AG08395 (cell line): ENCODE results near the gene CSF1R.

ENCODE experiments used
- DNase-seq: peaks from one replicate; pipeline ENCODE4 v3.0.0; 2012; ENCODE audit warnings: mixed read lengths, low spot score

CSF1R gene

DNA sequence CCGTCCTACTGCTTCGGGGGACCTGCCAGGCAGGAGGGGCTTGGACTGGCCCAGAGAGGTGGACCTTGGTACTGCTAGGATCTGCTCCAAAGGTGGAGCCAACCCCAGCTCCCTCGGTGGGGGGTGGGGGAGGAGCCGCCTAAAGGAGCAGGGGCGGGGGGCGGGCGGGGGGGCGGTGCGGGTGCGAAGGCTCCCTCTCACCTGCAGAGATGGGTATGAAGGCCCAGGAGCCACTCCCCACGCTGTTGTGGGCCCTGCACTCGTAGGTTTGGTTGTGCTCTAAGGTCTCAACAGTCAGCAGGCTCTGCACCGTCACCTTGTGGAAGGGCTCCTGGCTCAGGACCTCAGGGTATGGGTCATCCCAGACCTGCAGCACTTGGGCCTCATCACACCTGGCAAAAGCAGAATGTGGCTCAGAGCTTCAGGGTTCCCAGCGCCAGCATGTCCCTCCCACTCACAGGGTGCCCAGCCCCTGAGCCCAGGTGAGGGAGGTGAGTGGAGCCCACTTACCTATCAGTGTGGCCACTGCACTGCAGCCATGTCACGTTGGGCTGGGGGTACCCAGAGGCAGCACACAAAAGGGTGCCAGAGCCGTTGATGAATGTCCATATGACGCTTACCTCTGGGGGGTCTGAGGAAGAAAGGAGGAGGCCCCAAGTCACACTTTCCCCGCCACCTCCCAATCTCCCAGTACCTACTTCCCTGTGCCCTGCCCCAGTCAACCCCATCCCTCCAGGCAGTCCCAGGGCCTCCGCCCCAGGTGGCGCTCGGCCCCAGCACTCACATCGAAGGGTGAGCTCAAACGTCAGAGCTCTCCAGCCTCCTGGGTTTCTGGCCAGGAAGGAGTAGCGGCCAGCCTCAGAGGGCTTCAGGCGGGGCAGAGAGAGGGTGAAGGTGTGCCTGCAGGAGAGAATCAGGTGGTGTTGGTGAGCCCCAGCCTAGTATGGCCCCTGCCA is 16.4 kb downstream of the CSF1R start:
- no peak for DNase-seq

DNA sequence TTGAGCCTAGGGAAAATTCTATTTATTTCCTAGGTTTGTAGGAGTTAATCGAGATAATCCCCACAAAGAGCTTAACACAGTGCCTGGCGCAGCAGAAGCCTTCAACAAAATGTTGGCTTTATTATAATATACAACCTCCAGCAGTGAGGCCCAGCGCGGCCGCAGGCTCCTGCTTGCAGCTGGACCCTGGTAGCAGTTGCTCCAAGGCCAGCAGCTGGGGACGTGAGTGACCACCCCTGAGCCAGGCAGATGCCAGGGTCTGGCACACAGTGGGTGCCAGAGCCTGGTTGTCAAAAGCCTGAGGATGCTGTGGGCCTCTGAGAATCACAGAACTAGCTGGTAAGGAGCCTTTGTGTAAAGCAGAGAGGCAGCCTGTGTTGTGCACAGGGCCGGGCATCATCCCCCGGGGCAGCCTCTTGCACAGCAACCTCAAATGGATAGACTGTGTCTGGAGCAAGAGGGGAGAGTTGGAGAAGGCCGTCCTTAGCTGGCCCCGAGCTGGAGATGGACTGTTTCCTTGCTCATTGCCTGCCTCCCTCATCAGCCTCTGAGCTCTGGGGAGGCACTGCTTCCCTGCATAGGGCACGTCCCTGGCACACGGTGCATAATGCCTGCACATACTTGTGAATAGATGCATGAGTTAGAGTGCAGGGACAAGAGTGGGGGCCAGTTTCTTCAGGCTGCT is 17.3 kb downstream of the CSF1R start:
- DNase-seq = no peak

DNA sequence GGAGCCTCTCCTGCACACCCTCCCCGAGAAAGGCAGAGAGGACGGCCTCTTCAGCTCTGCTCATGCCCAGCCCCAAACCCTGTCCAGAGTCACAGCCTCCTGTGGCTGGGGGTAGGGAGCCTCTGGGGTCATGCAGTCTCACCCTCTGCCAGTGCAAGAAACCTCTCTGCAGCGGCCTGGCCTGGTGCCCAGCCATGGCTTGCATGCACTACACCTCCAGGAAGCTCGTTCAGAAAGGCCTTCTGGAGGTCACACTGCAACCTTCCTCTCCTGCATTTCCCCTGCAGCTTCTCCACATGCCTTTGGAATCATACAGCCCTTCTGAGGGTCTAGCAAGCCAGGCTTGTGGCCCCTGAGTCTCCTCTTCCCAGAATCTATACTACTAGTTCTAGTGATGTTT is 17.9 kb downstream of the CSF1R start:
- no peak for DNase-seq

GRCh38 chr5:150068071-150068470 is 18.3 kb downstream of the CSF1R start:
- DNase-seq = no peak

DNA sequence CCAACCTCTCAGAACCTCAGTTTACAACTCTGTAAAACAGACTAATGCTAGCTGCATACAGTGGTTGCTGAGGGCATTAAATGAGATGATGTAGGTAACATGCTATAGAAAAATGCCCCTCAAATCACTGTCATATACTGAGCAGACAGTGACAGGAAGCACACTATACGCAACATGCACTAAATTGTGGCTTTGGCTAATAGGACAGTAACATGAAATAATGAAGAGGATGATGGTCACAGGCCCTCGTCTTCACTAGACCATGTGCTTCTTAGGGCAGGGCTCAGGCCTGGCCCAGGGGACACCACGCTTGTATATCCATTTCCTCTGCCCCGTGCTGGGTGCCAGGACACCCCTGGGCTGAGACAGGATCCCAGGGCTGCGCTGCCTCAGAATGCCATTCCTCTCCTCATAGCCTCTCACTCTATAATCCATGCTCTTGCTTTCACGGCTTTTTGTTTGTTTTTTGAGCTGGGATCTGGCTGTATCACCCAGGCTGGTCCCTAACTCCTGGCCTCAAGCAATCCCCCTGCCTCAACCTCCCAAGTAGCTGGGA is 18.9 kb downstream of the CSF1R start:
- DNase-seq = no peak

- peak; percentile 81 for DNase-seq
Measured at GRCh38 chr5:150066901-150067396, 19.4 kb downstream of the CSF1R start.

DNA sequence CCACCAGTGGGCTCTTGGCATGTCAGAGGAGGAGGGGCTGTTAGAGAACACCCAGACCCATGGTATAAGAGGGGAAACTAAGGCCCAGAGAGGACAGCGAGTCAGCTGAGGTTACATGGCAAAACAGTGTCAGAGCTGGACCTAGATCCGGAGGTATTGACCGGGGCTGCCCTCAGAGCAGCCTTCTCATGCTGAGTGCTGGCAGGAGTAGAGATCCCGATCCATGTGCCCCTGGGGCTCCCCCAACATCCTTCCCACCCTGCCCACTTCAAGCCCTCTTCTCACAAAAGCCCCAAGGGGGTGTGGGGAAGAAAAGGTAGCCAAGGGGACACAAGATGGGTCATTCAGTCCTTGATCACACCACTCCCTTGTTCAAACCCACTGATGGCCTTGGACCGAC is 19.9 kb downstream of the CSF1R start:
- no peak for DNase-seq

DNA sequence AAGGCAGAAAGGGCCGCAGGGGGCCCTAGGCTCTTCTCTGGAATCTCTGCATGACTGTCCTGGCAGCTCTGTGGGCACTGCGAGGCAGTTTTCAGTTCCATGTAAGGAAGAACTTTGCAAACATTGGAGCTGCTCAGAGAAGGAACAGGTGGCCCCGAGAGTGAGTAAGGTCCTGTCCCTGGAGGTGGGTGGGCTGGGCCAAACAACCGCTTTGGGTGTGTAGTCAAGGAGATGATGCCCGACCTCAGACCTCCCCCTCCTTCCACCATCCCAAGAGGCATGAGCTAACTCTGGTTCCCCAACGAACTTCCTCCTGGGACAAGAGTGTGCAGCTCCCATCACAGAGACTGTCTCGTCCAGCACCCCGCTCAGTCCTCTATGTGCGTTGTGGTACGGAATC is 20.5 kb downstream of the CSF1R start:
- no peak for DNase-seq

DNA sequence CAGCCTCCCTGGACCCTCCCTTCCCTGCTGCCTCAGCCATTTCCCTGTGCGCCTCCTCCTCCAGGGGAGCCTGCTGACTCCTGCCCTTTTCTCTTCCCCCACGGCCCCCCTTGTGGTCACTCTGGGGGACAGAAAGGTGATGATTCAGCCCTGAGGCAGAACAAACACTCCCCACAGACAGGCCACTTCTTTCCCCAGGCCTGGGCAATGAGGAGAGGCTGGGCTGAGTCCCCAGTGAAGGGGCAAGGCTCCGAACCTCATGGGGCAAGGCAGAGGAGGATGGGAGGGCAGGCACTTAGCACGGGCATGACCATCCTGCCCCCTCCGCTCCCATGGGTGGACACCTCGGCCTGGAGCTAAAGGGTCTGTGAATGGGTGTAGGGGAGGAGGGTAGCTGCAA is 21.0 kb downstream of the CSF1R start:
- peak; percentile 65 for DNase-seq

GRCh38 chr5:150064681-150065220 is 21.6 kb downstream of the CSF1R start:
- DNase-seq = no peak

GRCh38 chr5:150063638-150064037 is 22.7 kb downstream of the CSF1R start:
- DNase-seq = no peak

- DNase-seq = no peak
Measured at GRCh38 chr5:150062216-150062922, 24.0 kb downstream of the CSF1R start.

GRCh38 chr5:150061538-150061995 is 24.8 kb downstream of the CSF1R start:
- no peak for DNase-seq

DNA sequence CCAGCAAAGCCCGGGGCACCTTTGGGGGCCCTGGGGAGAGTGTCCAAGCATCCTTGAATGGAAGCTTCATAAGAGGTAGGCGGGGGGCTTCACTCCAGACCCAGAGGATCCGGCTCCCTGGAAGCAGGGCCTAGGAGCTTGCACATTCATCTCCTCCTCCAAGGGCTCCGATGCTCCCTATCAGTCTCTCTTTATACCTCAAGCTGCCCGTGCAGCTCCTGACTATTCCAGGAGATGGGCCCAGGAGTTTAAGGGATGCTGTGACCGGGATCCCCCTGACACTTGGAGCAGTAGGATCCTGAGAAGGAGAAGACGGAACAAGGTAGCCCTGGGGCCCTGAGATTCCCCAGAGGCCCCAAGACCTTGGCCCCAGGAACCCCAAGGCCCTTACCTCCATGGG is 25.9 kb downstream of the CSF1R start:
- DNase-seq = no peak

GRCh38 chr5:150059623-150060022 is 26.7 kb downstream of the CSF1R start:
- no peak for DNase-seq

DNA sequence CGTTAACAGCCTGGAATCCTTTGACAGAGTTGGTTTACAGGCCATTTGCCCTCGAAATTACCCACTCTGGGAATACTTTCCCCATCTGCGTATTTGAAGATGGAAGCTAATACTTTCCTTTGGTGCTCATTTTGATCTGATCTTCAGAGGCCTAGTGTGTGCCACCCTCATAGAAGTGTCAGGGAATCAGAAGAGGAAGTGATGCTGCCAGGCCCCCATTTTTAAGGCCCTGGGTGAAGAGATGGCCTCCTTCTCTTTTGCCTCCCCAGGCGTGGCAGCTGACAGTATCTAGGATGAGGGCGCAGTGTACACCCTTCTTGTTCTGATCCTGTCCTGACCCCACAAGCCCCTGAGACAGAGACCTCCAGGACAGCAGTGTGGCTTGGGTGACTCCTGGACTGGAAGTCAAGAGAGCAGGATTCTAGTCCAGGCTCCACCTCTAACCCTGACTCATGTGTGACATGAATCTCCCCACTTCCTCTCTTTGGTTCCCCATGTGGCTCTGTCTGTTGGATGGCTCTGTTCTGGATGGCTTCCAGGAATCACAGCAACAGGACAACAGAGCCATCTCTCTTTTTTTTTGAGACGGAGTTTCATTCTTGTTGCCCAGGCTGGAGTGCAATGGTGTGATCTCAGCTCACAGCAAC is 27.8 kb downstream of the CSF1R start:
- peak; percentile 96 for DNase-seq

DNA sequence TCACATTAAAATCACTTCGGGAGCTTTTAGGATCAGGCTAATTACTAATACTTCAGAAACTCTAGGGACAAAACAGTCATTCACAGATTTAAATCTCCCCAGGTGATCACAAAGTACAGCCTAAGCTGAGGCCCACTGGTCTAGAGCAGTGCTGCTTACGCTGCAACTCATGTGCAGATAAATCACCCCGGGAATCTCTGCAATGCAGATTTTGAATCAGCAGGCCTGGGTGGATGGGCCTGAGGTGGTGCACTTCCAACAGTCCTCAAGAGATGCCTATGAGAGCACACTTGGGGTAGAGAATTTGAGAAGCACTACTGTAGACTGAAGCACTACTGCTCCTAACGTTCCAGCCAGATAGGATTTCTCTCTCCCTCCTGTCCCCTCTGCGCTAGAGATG is 28.4 kb downstream of the CSF1R start:
- no peak for DNase-seq

- DNase-seq = no peak
Measured at GRCh38 chr5:150057511-150057910, 28.8 kb downstream of the CSF1R start.

- no peak for DNase-seq
Measured at GRCh38 chr5:150057052-150057451, 29.3 kb downstream of the CSF1R start.

DNA sequence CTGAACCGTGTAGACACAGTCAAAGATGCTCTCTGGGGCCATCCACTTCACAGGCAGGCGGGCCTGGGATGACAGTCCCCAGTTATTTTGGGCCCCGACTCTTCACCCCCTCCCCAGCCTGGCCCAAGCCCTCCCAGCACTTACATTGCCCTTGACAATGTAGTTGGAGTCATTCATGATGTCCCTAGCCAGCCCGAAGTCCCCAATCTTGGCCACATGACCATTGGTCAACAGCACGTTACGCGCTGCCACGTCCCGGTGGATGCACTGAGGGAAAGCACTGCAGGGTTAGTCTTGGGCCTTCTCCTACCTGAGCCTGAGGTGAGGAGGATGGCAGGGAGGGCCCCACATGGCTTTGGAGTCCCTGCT is 30.3 kb downstream of the CSF1R start:
- no peak for DNase-seq

GRCh38 chr5:150055326-150056074 is 30.9 kb downstream of the CSF1R start:
- DNase-seq = no peak
